ENCODE results near the gene SLCO2A1. TPM values are rescaled to one million over a fixed set of nuclear protein-coding genes. Genes with fewer than 3 reads are reported as not detected.

Gene SLCO2A1
- total RNA-seq, 4 donors from 2014 or later = 15.0 to 33.0 (median 19.2) TPM

DNA sequence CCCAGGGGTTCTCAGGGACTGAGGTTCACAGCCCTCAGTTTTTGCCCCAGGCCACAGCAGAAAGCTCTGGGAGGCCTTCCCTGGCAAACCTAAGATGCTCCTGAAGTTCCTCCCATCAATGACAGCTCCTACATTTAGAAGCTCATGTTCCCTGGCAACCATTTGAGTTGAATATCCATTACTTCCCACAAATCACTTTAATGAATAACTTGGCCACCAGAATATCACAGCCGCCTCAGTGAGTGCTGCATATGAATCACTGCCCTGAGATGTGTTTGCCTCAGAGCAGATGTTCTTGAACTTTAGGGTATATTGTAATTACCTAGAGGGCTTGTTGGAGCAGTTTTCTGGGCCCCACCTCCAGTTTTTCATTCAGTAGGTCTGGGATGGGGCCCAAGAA lies 27.4 kb downstream of the SLCO2A1 start:
- no peaks in the 10 kb centered on the region for H3K27me3 ChIP-seq
- TF ChIP-seq POLR2A (IDR thresholded peaks at IDR 0.05) = no peak
- TF ChIP-seq, protein P1, sequence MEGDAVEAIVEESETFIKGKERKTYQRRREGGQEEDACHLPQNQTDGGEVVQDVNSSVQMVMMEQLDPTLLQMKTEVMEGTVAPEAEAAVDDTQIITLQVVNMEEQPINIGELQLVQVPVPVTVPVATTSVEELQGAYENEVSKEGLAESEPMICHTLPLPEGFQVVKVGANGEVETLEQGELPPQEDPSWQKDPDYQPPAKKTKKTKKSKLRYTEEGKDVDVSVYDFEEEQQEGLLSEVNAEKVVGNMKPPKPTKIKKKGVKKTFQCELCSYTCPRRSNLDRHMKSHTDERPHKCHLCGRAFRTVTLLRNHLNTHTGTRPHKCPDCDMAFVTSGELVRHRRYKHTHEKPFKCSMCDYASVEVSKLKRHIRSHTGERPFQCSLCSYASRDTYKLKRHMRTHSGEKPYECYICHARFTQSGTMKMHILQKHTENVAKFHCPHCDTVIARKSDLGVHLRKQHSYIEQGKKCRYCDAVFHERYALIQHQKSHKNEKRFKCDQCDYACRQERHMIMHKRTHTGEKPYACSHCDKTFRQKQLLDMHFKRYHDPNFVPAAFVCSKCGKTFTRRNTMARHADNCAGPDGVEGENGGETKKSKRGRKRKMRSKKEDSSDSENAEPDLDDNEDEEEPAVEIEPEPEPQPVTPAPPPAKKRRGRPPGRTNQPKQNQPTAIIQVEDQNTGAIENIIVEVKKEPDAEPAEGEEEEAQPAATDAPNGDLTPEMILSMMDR (IDR thresholded peaks at IDR 0.05) = no peak
- no peak overlapping the region for H3K27ac ChIP-seq
- no peaks in the 10 kb centered on the region for H3K36me3 ChIP-seq
- no peak overlapping the region for H3K4me3 ChIP-seq
- no peaks in the 10 kb centered on the region for H3K4me1 ChIP-seq
- DNase-seq = no peak
- H3K9me3 ChIP-seq = no peaks in the 10 kb centered on the region

DNA sequence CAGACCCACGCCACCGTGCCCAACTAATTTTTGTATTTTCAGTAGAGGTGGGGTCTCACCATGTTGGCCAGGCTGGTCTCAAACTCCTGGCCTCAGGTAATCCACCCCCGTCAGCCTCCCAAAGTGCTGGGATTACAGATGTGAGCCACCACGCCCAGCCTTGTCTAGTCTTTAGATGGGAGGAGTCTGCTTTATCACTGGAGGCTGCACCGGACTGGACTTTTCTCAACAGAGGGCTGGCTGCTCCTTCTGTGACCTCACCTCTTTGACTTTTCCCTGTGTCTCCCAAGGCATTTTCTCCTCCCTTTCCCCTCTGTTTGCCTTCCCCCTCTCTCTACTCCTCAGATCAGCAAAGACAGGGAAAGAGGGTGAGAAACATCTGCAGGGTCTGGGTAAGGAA lies 28.5 kb downstream of the SLCO2A1 start:
- no peak for DNase-seq
- TF ChIP-seq, protein P1 (IDR thresholded peaks at IDR 0.05) = no peak
- TF ChIP-seq POLR2A (IDR thresholded peaks at IDR 0.05) = no peak
- Histone ChIP-seq H3K36me3 (no peaks in the 10 kb centered on the region), H3K4me3 (no peak overlapping the region), H3K27ac (no peak overlapping the region), H3K27me3 (no peaks in the 10 kb centered on the region), H3K9me3 (no peaks in the 10 kb centered on the region), H3K4me1 (no peaks in the 10 kb centered on the region)

DNA sequence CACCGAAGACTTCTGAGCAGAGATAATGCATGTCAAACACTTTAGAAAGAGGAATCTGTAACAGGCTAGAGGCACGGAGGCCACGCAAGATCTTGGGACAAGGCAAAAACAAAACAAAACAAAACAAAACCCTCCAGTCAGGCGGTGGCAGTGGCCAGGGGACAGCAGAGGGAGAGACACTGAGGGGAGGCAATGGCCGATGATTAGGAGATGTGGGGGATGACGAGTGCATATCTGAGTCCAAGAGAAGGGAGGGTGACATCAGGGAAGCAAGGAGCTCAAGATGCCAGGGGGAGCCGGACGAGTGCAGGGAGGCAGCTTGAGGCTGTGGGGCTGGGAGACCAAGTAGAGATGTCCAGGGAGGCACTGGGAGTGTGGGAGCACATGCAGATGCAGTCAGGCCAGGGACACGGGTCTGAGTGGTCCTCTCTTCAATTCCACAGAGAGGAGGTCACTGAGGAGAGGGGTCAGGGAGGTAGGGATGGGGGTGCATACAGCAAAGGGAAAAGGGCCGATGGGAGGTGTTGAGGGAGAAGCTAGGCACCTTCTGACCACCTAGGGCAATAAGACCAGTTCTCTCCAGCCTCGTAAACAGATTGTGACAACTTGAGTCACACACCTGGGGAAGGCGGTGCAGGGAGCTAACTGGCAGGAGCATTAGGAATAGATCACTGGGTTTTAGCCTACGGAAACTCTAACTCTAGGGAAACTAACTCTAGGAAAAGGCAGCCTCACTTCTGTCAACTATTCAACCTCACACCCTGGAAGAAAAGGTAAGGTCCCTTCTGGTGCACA lies 29.6 kb downstream of the SLCO2A1 start:
- Histone ChIP-seq H3K27me3 (no peaks in the 10 kb centered on the region), H3K9me3 (no peaks in the 10 kb centered on the region), H3K36me3 (no peaks in the 10 kb centered on the region), H3K27ac (no peak overlapping the region), H3K4me3 (no peak overlapping the region), H3K4me1 (no peaks in the 10 kb centered on the region)
- no peak for DNase-seq
- no peak for TF ChIP-seq POLR2A (IDR thresholded peaks at IDR 0.05)
- TF ChIP-seq, protein P1 (IDR thresholded peaks at IDR 0.05) = no peak

DNA sequence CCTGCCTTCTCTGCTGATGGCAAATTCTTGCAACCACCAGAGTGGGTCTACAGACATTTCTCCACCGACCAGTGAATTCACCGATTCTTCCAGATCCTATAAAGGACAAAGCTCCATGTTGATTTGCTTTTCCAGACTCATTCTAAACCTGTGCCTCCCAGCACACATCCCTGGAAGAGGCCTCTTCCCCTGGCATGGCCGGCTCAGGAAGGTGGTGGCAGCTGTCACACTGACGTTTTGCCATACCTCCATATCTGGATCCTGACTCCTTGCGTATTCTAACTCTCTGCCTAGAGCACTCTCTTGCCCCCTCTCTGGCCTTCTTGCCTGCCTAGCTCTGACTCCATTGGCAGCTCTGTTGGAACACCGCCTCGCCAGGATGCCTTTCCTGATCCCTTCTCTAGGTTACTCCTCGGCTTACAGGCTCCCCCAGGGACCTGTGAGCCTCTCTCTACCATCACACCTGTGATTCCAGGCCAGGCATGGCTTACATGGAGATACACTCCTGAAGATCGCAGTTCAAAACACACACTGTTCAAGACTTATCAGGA lies 31.0 kb downstream of the SLCO2A1 start:
- Histone ChIP-seq H3K27ac (no peak overlapping the region), H3K36me3 (no peaks in the 10 kb centered on the region), H3K4me3 (no peak overlapping the region), H3K27me3 (no peaks in the 10 kb centered on the region), H3K4me1 (no peaks in the 10 kb centered on the region), H3K9me3 (no peaks in the 10 kb centered on the region)
- DNase-seq = no peak
- TF ChIP-seq, protein P1 (IDR thresholded peaks at IDR 0.05) = no peak
- TF ChIP-seq POLR2A (IDR thresholded peaks at IDR 0.05) = no peak

DNA sequence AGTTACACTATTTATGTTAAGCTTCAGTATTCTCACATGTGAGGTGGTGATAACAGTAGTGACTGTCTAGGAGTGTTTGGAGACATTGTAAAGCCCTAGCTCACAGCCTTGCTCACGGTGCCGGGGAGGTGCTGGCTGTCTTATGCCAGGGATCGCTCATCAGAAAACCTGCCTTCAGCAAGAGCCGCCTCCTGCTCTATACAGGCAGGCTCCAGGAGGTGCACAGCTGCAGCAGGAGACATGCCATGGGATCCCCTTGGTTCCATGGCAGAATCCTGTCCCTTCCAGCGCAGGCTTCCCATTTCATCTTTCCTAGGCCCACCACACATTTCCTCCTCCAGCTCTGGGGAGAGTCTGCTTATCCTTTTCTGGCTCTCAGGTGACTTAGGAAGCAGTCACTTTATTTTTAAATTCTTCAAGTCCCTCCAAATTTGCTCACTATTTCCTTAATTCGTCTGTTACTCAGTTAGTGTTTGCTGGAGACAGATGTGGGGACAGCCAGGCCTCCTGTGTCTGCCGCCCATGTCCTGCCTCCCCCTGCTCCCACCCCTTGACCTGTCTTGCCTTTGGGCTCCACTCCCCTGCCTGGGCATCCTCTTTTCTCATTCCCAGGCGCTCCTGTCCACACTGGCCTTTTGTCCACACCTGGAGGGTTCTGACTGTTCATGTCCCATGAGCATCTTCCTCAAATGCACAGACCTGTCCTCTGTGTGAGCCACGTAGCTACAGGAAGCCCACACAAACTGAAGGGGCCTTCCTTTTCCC lies 31.7 kb downstream of the SLCO2A1 start:
- no peak overlapping the region for H3K4me3 ChIP-seq
- TF ChIP-seq POLR2A (IDR thresholded peaks at IDR 0.05) = no peak
- TF ChIP-seq, protein P1 (IDR thresholded peaks at IDR 0.05) = no peak
- no peak for DNase-seq

More for the DNA sequence above, 31.7 kb downstream of the SLCO2A1 start:
- H3K36me3 ChIP-seq = no peaks in the 10 kb centered on the region
- no peak overlapping the region for H3K27ac ChIP-seq
- H3K9me3 ChIP-seq = no peaks in the 10 kb centered on the region
- H3K27me3 ChIP-seq = no peaks in the 10 kb centered on the region
- no peaks in the 10 kb centered on the region for H3K4me1 ChIP-seq

Measured in Peyer's patch (tissue), 4 donors.